Body of pancreas (tissue), 4 donors: Measurements from ENCODE around the gene TEDC2. TPM values are rescaled to one million over a fixed set of nuclear protein-coding genes. Genes with fewer than 3 reads are reported as not detected.

Experiments
- ATAC-seq: fragments of 150-250 bp; one replicate; pipeline ENCODE4 v1.9.1; 2016
- DNase-seq, 4 donors: peaks; one replicate each; pipeline ENCODE4 v3.0.0-alpha.2; 2019
- H3K27ac ChIP-seq, 4 donors: fragments of 200-600 bp; sonication (generic); 1 replicate in 3 of 4; 2 replicates in 1 of 4; pipeline versions ENCODE4 v1.5.1 to v1.6.1; 2016 to 2019; ENCODE audit warnings: mild to moderate bottlenecking in 1 of 4, mixed read lengths in 1 of 4, moderate library complexity in 1 of 4
- H3K27me3 ChIP-seq, 2 donors: fragments of 200-600 bp; sonication (generic); one replicate each; pipeline ENCODE4 v1.6.0; 2016; ENCODE audit warnings: mild to moderate bottlenecking in 1 of 2
- H3K36me3 ChIP-seq, 2 donors: fragments of 200-600 bp; sonication (generic); replicated peaks in 1 of 2; 2 replicates each; pipeline ENCODE4 v1.5.1; 2016; ENCODE audit warnings: low read depth in 2 of 2; ENCODE audit not compliant: insufficient read depth in 1 of 2
- H3K4me1 ChIP-seq: fragments of 200-600 bp; sonication (generic); one replicate; pipeline ENCODE4 v1.6.0; 2016
- H3K4me3 ChIP-seq, 2 donors: fragments of 200-600 bp; sonication (generic); 1 replicate in 1 of 2; 2 replicates in 1 of 2; pipeline ENCODE4 v1.5.1; 2016 to 2019
- H3K9me3 ChIP-seq, 3 donors: fragments of 200-600 bp; sonication (generic); 1 replicate in 2 of 3; 2 replicates in 1 of 3; pipeline ENCODE4 v1.5.1; 2016
- CTCF ChIP-seq, 7 experiments: fragments of 450-650 bp in 4 of 7; fragments of 200-600 bp in 3 of 7; sonication (generic) in 3 of 7; IDR thresholded peaks; one replicate each; pipeline ENCODE4 v1.5.1; 2016 to 2019; ENCODE audit warnings: antibody characterized with exemption in 7 of 7
- POLR2A ChIP-seq, 3 donors: fragments of 450-650 bp; IDR thresholded peaks; one replicate each; pipeline ENCODE4 v1.6.1; 2016; ENCODE audit warnings: antibody characterized with exemption in 3 of 3, mild to moderate bottlenecking in 2 of 3
- WGBS, 2 donors: methylation state at CpG; one replicate each; pipeline ENCODE4 v1.1.5; 2017; 5-methylcytosine and 5-hydroxymethylcytosine counted together
- intact Hi-C: fragments of 100-400 bp; cut with DNase I; formaldehyde crosslinking; loops from one replicate; pipeline ENCODE4 v1.15.1; 2023
- total RNA-seq, 2 donors: library from RNA; depleted of rRNA; stranded (reverse); fragments of >200 nt; gene quantifications; one replicate each; pipeline ENCODE4 v1.1.0, GENCODE V29; 2016

The TEDC2 gene
- total RNA-seq, 2 donors from 2014 or later: not detected

GRCh38 chr16:2472488-2472864 is 12.6 kb downstream of the TEDC2 start:
- peaks cover 75% of the 10 kb centered on the region for H3K4me1 ChIP-seq
- no peak overlapping the region for H3K4me3 ChIP-seq
- TF ChIP-seq POLR2A (IDR thresholded peaks at IDR 0.05) (no peak), CTCF (IDR thresholded peaks at IDR 0.05) (no peak)
- no peaks in the 10 kb centered on the region for H3K27me3 ChIP-seq
- H3K9me3 ChIP-seq: no peaks in the 10 kb centered on the region
- no peak overlapping the region for H3K27ac ChIP-seq
- no peak for ATAC-seq
- 95% methylated on average over 18 of the region's 27 CpGs; no CpG with 5 or more reads in 1 of the 2 donors for WGBS, 2 donors
- intact Hi-C loops: no loop called here
- no peaks in the 10 kb centered on the region for H3K36me3 ChIP-seq
- no peak for DNase-seq

GRCh38 chr16:2472885-2473445 is 13.1 kb downstream of the TEDC2 start:
- no peak for TF ChIP-seq CTCF (IDR thresholded peaks at IDR 0.05)
- no peak for TF ChIP-seq POLR2A (IDR thresholded peaks at IDR 0.05)
- WGBS, 2 donors: 79 to 83% methylated on average over 11 to 14 of the region's 14 CpGs
- DNase-seq: no peak
- peaks cover 75% of the 10 kb centered on the region for H3K4me1 ChIP-seq
- intact Hi-C loops: no loop called here
- no peaks in the 10 kb centered on the region for H3K9me3 ChIP-seq
- no peak overlapping the region for H3K27ac ChIP-seq
- no peaks in the 10 kb centered on the region for H3K36me3 ChIP-seq
- no peak for ATAC-seq
- no peaks in the 10 kb centered on the region for H3K27me3 ChIP-seq
- H3K4me3 ChIP-seq: no peak overlapping the region

GRCh38 chr16:2473446-2473926 is 13.6 kb downstream of the TEDC2 start:
- Histone ChIP-seq H3K9me3 (no peaks in the 10 kb centered on the region), H3K27ac (no peak overlapping the region), H3K36me3 (no peaks in the 10 kb centered on the region), H3K4me1 (peaks cover 75% of the 10 kb centered on the region), H3K4me3 (no peak overlapping the region), H3K27me3 (no peaks in the 10 kb centered on the region)
- ATAC-seq (no peak), DNase-seq (no peak)
- intact Hi-C loops: no loop called here
- 6 to 23% methylated on average over 12 to 44 of the region's 49 CpGs for WGBS, 2 donors
- no peak for TF ChIP-seq POLR2A (IDR thresholded peaks at IDR 0.05)
- TF ChIP-seq CTCF (IDR thresholded peaks at IDR 0.05): no peak

- peak overlapping the region; percentile 49 to 79 for H3K4me3 ChIP-seq
- no peaks in the 10 kb centered on the region for H3K27me3 ChIP-seq
- peak; percentile 7 to 60 (median 39) for TF ChIP-seq CTCF (IDR thresholded peaks at IDR 0.05)
- no peak for TF ChIP-seq POLR2A (IDR thresholded peaks at IDR 0.05)
- 0 to 2% methylated on average over 19 to 78 of the region's 100 CpGs for WGBS, 2 donors
- H3K36me3 ChIP-seq: no peaks in the 10 kb centered on the region
- peaks cover 71% of the 10 kb centered on the region for H3K4me1 ChIP-seq
- peak; percentile 61 to 71 (median 65) for DNase-seq
- ATAC-seq: peak; percentile 41
- H3K27ac ChIP-seq: peak overlapping the region; percentile 67 to 91 (median 88)
- intact Hi-C loops: no loop called here
- no peaks in the 10 kb centered on the region for H3K9me3 ChIP-seq
Observed at GRCh38 chr16:2473999-2474876, 14.3 kb downstream of the TEDC2 start.
